HG03097 (cell line): ENCODE measurements around the gene B3GAT3.
"Not testable (repeated sequence)": the region's sequence is repeated elsewhere in the genome, so short reads cannot be mapped to it uniquely, and the experiment has no call there.

Source experiments
- ATAC-seq: cut with Tn5 transposase; IDR thresholded peaks from one replicate; pipeline ENCODE4 v1.9.1; 2021; ENCODE audit not compliant: unreplicated experiment, low FRiP score

The B3GAT3 gene

DNA sequence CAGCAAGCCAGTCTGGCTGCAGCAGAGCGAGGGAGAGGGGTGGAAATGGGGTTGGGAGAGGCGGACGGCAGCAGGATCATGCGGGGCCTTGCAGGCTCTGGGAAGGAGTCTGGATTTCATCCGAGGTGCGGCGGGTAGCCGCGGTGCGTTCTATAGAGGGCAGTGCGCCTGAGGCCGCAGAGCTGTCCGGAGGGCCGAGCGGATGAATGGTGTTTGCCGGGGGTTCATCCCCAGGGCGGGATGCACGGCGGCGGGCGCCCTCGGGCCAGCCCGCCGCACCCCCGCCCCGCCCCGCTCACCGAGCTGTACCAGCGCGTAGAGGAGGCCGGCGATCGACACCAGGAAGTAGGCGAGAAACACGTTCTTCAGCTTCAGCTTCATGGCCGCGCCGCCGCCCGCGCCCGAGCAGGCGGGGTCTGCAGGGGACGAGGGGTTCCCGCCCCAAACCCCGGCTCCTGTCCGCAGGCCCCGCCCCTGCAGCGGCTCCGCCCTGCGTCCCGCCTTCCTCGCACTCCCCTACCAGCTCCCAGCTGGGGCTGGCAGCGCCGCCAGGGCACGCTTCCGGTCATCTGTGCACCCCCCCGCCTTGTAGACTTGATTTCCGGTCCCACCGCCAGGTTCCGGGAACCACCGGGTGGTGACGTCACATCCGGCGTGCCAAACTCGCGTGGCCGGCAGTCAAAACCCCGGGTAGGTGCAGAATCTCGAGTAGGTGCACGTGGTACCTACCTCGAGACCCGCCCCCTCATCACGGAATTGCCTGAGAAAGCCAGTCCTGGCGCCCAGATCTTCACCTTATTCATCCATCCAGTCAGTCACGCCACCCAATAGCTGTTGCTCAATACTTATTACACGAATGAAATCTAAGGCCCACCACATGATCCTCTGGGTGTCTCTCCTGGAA is at the start of gene B3GAT3:
TSS of gene B3GAT3 (minus strand) at position 420 of the 904 bp plus-strand sequence. CDS start at position 381, 39 bp downstream.
- peak; percentile 95 for ATAC-seq

DNA sequence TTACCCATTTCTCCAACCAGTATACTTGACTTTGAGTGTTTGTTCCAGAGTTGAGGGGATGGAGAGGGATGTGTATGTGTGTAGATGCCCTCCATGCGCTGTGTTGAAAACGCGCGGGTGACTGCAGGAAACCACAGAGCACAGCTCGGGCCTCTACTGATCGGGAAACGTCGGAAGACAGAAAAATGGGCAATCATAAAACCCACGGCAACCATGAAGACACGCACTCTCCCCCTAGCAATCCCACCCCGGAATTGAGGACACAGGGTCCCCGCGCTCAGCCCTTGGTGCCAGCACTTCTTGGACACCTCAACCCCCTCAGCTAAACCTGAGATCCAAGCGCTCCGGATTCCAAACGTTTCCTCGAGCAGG is 49.4 kb upstream of the B3GAT3 start:
- no peak for ATAC-seq

GRCh38 chr11:62669420-62670161 is 47.8 kb upstream of the B3GAT3 start:
- no peak for ATAC-seq

- ATAC-seq: no peak
Observed at GRCh38 chr11:62667460-62667859, 45.7 kb upstream of the B3GAT3 start.

GRCh38 chr11:62666259-62666926 is 44.6 kb upstream of the B3GAT3 start:
- ATAC-seq: no peak

- peak; percentile 19 for ATAC-seq
Observed at GRCh38 chr11:62665599-62666258, 43.9 kb upstream of the B3GAT3 start.

DNA sequence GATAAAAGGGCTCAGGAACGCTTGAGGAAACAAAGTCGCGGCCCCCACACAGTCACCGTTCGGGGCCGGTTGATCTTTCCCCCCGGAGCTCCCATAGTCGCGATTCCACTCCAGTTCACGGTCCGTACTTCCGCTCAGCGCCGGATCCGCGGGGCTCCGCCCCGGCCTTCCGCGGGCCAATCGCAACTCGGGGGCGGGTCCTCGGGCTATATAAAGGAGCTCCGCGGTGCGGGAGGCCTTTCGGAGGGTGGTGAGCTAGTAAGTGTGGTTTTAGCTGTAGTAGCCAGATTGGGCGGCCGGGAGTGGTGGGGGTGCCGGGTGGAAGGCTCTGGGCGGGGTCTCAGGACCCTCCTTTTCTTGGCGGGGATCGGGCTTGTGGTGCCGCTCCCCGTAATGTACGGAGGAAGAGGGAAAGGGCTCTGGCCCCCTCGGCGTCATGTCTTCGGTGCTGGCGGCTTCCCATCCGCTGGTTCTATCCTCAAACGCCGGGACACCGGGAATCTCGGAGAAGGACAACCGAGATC is 43.4 kb upstream of the B3GAT3 start, which contains the start of the genes C11orf98 and CSKMT:
TSS of gene C11orf98 (minus strand) at position 136 of the 524 bp plus-strand sequence. CDS start at position 95, 41 bp downstream.
TSS of gene CSKMT (plus strand) at position 238 of the 524 bp plus-strand sequence. CDS start 568 bp downstream, outside the sequence.
- peak; percentile 70 for ATAC-seq

DNA sequence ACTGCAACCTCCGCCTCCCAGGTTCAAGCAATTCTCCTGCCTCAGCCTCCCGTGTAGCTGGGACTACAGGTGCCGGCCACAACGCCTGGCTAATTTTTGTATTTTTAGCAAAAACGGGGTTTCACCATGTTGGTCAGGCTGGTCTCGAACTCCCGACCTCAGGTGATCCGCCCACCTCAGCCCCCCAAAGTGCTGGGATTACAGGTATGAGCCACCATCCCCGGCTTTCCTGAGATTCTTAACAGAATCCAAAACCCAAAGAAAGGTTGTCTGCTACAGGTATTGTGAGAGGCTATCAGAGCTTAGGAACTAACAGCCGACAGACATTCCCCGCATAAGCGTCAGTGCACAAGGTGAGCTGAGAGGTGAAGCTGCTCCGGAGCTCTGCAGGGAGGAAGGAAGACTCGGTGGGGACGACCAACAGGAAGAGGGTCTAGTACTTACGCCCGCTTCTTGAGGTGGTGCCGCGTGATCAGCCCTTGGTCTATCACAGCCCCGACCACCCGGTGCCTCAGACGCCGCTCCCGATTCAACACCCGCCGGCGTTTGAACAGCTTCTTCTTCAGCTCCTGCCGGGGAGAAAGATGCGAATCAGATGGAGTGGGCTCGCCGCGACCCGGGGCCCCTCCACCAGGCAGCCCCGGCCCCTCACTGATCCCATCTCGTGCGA is 42.8 kb upstream of the B3GAT3 start:
- peak; percentile 16 for ATAC-seq

- no peak for ATAC-seq
Observed at GRCh38 chr11:62656796-62657429, 35.1 kb upstream of the B3GAT3 start.

DNA sequence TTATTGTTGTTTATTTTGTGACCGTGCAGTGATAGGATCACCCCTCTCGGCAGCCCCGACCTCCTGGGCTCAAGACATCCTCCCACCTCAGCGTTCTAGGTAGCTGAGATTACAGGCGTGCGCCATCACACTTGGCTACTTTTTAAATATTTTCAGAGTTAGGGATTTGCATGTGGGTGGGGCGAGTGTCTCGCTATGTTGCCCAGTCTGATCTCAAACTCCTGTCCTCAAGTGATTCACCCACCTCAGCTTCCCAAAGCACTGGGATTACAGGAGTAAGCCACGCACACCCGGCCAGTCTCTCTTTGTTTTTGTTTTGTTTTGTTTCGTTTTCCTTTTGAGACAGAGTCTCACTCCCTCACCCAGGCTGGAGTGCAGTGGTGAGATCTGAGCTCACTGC is 32.5 kb upstream of the B3GAT3 start:
- ATAC-seq: no peak

GRCh38 chr11:62652161-62653006 is 30.6 kb upstream of the B3GAT3 start:
- no peak for ATAC-seq

- not testable (repeated sequence) for ATAC-seq
Observed at GRCh38 chr11:62650283-62650682, 28.5 kb upstream of the B3GAT3 start.

DNA sequence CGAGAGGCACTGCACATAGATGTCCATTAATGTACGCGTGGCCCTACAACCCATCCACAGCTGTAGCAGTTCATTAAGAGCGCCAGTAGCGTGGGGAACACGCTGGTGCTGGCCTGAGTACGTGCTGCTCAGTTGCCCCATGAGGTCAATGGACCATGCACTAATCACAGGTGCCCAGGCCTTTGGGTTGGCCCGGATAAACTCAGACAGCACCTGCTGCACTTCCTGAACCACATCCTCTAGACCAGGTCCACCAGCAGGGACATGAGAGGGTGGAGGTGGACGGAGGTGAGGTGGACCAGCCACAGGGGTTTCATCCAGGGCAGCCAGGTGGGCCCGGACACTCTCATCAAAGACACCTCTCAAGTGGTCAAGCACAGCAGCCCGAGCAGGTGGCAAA is 27.7 kb upstream of the B3GAT3 start:
- ATAC-seq: no peak

DNA sequence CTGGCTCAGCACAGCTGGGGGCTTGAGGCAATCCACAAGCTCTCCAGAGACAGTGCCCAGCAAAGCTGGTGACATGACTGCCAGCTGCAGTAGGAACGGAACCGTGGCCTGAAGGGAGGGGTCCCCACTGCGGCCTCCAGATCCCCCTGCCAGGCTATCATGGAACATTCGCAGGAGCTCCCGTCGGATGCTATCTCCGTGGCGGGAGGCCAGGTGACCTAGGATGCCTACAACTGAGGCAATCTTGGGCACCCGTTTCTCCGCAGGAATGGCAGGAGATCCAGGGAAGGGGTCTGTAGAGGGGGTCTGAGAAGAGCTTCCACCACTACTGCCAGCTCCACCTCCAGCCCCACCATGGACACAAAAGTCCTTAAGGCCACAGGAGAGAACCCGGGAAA is 27.2 kb upstream of the B3GAT3 start:
- ATAC-seq: no peak

DNA sequence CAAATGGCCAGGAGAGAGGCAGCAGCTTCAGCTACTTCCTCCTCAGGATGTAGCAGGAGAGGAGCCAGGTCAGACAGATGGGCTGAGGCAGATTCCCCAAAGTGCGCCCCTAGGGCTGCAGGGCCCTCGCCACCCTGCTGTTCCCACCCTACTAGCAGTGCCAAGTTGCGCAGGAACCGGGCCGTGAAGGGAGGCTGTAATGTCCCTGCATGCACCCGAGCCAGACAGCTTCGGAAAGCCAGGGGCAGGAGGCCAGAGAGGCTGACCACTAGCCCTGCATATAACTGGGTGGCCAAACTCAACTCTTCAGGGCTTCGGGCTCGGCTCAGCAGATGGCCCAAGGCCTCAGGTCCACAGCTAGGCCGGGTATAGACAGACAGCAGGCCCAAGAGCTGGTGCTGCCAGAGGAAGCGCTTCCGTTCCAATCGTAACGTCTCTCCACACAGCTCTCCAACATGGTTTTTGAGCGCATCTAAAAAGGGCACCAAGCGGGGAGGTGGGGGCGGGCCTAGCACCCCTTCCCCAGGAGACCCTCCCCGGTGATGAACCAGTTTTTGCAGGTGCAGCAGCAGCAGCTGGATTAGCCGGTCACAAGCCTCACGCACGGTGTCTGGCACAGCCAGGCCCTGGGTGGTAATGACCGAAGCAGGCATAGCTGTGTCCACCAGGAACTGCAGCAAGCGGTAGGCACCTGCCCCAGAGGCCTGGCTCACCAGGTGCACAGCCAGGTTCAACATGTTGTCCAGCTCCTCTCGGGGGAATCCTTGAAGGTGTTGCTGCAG is 26.6 kb upstream of the B3GAT3 start:
- no peak for ATAC-seq

DNA sequence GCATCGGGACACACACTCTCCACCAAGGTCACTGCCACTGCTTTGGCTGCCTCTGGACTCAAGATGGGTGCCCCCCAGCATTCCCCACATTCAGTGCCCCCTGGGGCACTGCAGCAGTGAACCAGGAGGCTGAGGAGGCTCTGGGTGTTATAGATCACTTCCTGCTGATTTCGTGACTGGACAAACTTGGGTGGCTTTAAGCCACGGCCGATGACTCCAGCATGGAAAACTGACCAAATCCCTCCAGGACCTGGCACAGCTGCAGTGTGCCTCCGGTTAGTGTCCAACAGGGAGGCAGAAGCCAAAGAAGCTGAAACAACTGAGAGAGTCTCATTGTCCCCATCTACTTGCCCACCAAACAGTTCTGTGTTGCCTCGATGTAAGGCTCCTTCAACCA is 25.8 kb upstream of the B3GAT3 start:
- ATAC-seq: no peak

GRCh38 chr11:62646825-62647608 is 25.2 kb upstream of the B3GAT3 start:
- ATAC-seq: peak; percentile 7
